A549 (cell line): ENCODE measurements around the gene SYT12. TPM values are rescaled to one million over a fixed set of nuclear protein-coding genes. Genes with fewer than 3 reads are reported as not detected.

ENCODE experiments used
- ATAC-seq, 2 experiments: fragments of 200-7000 bp in 1 of 2; fragments of >200 bp in 1 of 2; cut with Nextera tagmentation in 1 of 2; cut with Tn5 transposase in 1 of 2; 3 replicates each; pipeline versions ENCODE4 v1.8.0 to v1.9.1; 2018 to 2020; ENCODE audit warnings: mild to moderate bottlenecking in 1 of 2, moderate library complexity in 1 of 2
- CTCF ChIA-PET: fragments of 300-600 bp; sonication (Branson Sonifier 250); formaldehyde crosslinking; extraction: SDS; loops from one replicate; lab custom pipeline; 2021; ENCODE audit warnings: antibody characterized with exemption, inconsistent platforms; lab: Yijun Ruan, JAX
- POLR2A ChIA-PET: fragments of 350-600 bp; formaldehyde crosslinking; extraction: SDS; loops from one replicate; lab custom pipeline; 2021; ENCODE audit warnings: antibody characterized with exemption, inconsistent platforms; lab: Yijun Ruan, JAX
- DNase-seq, 2 experiments: peaks; one replicate each; pipeline versions ENCODE4 v3.0.0 to v3.0.0-alpha.2; 2011 to 2016; ENCODE audit warnings: low read depth in 1 of 2, low spot score in 1 of 2
- FAIRE-seq: peaks from 2 replicates; lab custom pipeline; 2011; peaks lifted over from hg19 to GRCh38; lab: Jason Lieb, UNC
- H3K27ac ChIP-seq, 2 experiments: fragments of >200 bp; sonication (Bioruptor Twin); formaldehyde crosslinking; 3 replicates each; pipeline ENCODE4 v1.5.1; 2016 to 2017
- H3K4me1 ChIP-seq: fragments of >200 bp; sonication (Bioruptor Twin); formaldehyde crosslinking; 3 replicates; pipeline ENCODE4 v1.6.1; 2016
- H3K4me2 ChIP-seq: fragments of >200 bp; sonication (Bioruptor Twin); formaldehyde crosslinking; 3 replicates; pipeline ENCODE4 v1.6.1; 2016
- H3K4me3 ChIP-seq: fragments of >200 bp; sonication (Bioruptor Twin); formaldehyde crosslinking; 3 replicates; pipeline ENCODE4 v1.5.1; 2016
- H3K9me3 ChIP-seq: fragments of >200 bp; sonication (Bioruptor Twin); formaldehyde crosslinking; 3 replicates; pipeline ENCODE4 v1.6.1; 2016
- ATOH8 ChIP-seq: fragments of 250-450 bp; sonication (Bioruptor Pico); IDR thresholded peaks from 2 replicates; pipeline ENCODE4 v1.5.0; 2020; ENCODE audit warnings: low read depth, mild to moderate bottlenecking, moderate library complexity
- BHLHE40 ChIP-seq: IDR thresholded peaks from 2 replicates; pipeline ENCODE4 v1.6.1; 2012; ENCODE audit warnings: low read depth, low read length, inconsistent platforms
- CBX2 ChIP-seq: fragments of 200-600 bp; sonication (generic); IDR thresholded peaks from 2 replicates; pipeline ENCODE4 v1.6.1; 2016; ENCODE audit warnings: low read depth, mild to moderate bottlenecking, borderline replicate concordance
- CEBPB ChIP-seq, 2 experiments: fragments of >200 bp in 1 of 2; sonication (Bioruptor Twin) in 1 of 2; formaldehyde crosslinking in 1 of 2; IDR thresholded peaks; 2 replicates each; pipeline ENCODE4 v1.6.1; 2012 to 2016
- CTCF ChIP-seq: fragments of >200 bp; sonication (Bioruptor Twin); formaldehyde crosslinking; IDR thresholded peaks from 3 replicates; pipeline ENCODE4 v1.5.1; 2016
- ELK1 ChIP-seq: fragments of 150-350 bp; IDR thresholded peaks from 2 replicates; pipeline ENCODE4 v1.6.1; 2014; ENCODE audit warnings: low read depth, mild to moderate bottlenecking, low read length
- EP300 ChIP-seq, 2 experiments: fragments of >200 bp; sonication (Bioruptor Twin); formaldehyde crosslinking; IDR thresholded peaks; 2 replicates in 1 of 2; 3 replicates in 1 of 2; pipeline ENCODE4 v1.6.1; 2016 to 2017
- FOSB ChIP-seq: fragments of 250-450 bp; sonication (Bioruptor Pico); IDR thresholded peaks from 2 replicates; pipeline ENCODE4 v1.5.0; 2020; ENCODE audit warnings: mild to moderate bottlenecking, moderate library complexity
- FOSL2 ChIP-seq, 2 experiments: fragments of 450-650 bp in 1 of 2; fragments of >200 bp in 1 of 2; sonication (Bioruptor Twin) in 1 of 2; formaldehyde crosslinking; IDR thresholded peaks; 2 replicates each; pipeline versions ENCODE4 v1.5.0 to v1.6.1; 2016 to 2020; ENCODE audit warnings: mild to moderate bottlenecking in 1 of 2, moderate library complexity in 1 of 2
- HDAC2 ChIP-seq: fragments of 200-600 bp; sonication (generic); IDR thresholded peaks from 2 replicates; pipeline ENCODE4 v1.6.1; 2016
- HEYL ChIP-seq: fragments of 250-450 bp; sonication (Bioruptor Pico); IDR thresholded peaks from 2 replicates; pipeline ENCODE4 v1.8.0; 2021; ENCODE audit warnings: mild to moderate bottlenecking, moderate library complexity
- HOXA7 ChIP-seq: fragments of 250-450 bp; sonication (Bioruptor Pico); IDR thresholded peaks from 2 replicates; pipeline ENCODE4 v1.5.0; 2020; ENCODE audit warnings: mild to moderate bottlenecking, moderate library complexity
- HOXB13 ChIP-seq: fragments of 250-450 bp; sonication (Bioruptor Pico); IDR thresholded peaks from 2 replicates; pipeline ENCODE4 v1.5.0; 2020; ENCODE audit warnings: low read depth, mild to moderate bottlenecking, moderate library complexity
- HOXB5 ChIP-seq: fragments of 250-450 bp; sonication (Bioruptor Pico); IDR thresholded peaks from 2 replicates; pipeline ENCODE4 v1.5.0; 2020; ENCODE audit warnings: mild to moderate bottlenecking, moderate library complexity
- JUN ChIP-seq, 2 experiments: fragments of >200 bp; sonication (Bioruptor Twin); formaldehyde crosslinking; IDR thresholded peaks; 2 replicates in 1 of 2; 3 replicates in 1 of 2; pipeline ENCODE4 v1.6.1; 2016 to 2017
- KDM1A ChIP-seq: fragments of 200-600 bp; sonication (generic); IDR thresholded peaks from 2 replicates; pipeline ENCODE4 v1.6.1; 2016; ENCODE audit warnings: low read depth, mild to moderate bottlenecking
- MAZ ChIP-seq: fragments of 150-350 bp; IDR thresholded peaks from 2 replicates; pipeline ENCODE4 v1.6.1; 2014; ENCODE audit warnings: antibody characterized with exemption, low read depth, low read length, borderline replicate concordance
- NPAS2 ChIP-seq: fragments of 250-450 bp; sonication (Bioruptor Pico); IDR thresholded peaks from 2 replicates; pipeline ENCODE4 v1.8.0; 2022; ENCODE audit warnings: mild to moderate bottlenecking, moderate library complexity, borderline replicate concordance
- NR3C1 ChIP-seq: fragments of >200 bp; sonication (Bioruptor Twin); formaldehyde crosslinking; IDR thresholded peaks from 3 replicates; pipeline ENCODE4 v1.6.1; 2017
- RNF2 ChIP-seq: fragments of 200-600 bp; sonication (generic); IDR thresholded peaks from 2 replicates; pipeline ENCODE4 v1.6.1; 2016; ENCODE audit warnings: low read depth, mild to moderate bottlenecking, antibody characterized with exemption, moderate library complexity, borderline replicate concordance
- USF2 ChIP-seq: fragments of 450-650 bp; IDR thresholded peaks from 2 replicates; pipeline ENCODE4 v1.6.1; 2014; ENCODE audit warnings: antibody characterized with exemption
- ZSCAN20 ChIP-seq: fragments of 250-450 bp; sonication (Bioruptor Pico); IDR thresholded peaks from 2 replicates; pipeline ENCODE4 v1.8.0; 2022; ENCODE audit warnings: mild to moderate bottlenecking, moderate library complexity
- WGBS: methylation state at CpG from one replicate; pipeline ENCODE4 v1.1.6; 2017; ENCODE audit errors: missing lambda C conversion rate; 5-methylcytosine and 5-hydroxymethylcytosine counted together
- polyA plus RNA-seq, 4 experiments: library from polyadenylated mRNA; depleted of rRNA in 3 of 4; stranded (reverse); fragments of >200 nt; fragmentation: RNase III in 1 of 4; extraction: RNeasy Plus Mini Kit Qiagen cat#74134 plus additional on column Dnase treatment in 1 of 4; gene quantifications; 2 replicates in 3 of 4; 3 replicates in 1 of 4; pipeline ENCODE4 v1.2.3, GENCODE V29; 2011 to 2017

SYT12 gene
- polyA plus RNA-seq, 2 of the 4 experiments (the other 2 are of a cell fraction) = 1.4 to 9.6 TPM

- TF ChIP-seq HOXA7 (CRISPR knock-in tag) (no peak), CTCF (no peak)
Observed at GRCh38 chr11:67098799-67099429, 76.0 kb downstream of the SYT12 start (continued).

- DNase-seq = no peak
- no peak for FAIRE-seq
- WGBS = 91% methylated on average over 6 of the region's 6 CpGs
- no peaks in the 10 kb centered on the region for H3K9me3 ChIP-seq
- ChIA-PET CTCF (interaction anchor here (1.3 kb wide), 1 partner anchor 19 kb away, joined by 3 read pairs; no protein-coding TSS in a partner anchor), POLR2A (no interaction called here)
- TF ChIP-seq FOSB (CRISPR knock-in tag) = no peak
- no peak for TF ChIP-seq ELK1
- TF ChIP-seq HOXB13 (CRISPR knock-in tag) = no peak
- TF ChIP-seq HOXB5 (CRISPR knock-in tag) = no peak
- TF ChIP-seq NR3C1 = no peak
- TF ChIP-seq NPAS2 = no peak
- TF ChIP-seq MAZ = no peak
- no peak for TF ChIP-seq USF2
- no peak for TF ChIP-seq EP300 (IDR thresholded peaks at IDR 0.05)
- no peak for TF ChIP-seq CBX2
- no peak for TF ChIP-seq ZSCAN20 (CRISPR knock-in tag)
- TF ChIP-seq ATOH8 (CRISPR knock-in tag) = no peak
- no peak for TF ChIP-seq HDAC2
- no peak for TF ChIP-seq BHLHE40
- TF ChIP-seq CEBPB (IDR thresholded peaks at IDR 0.05) = no peak
- no peak for TF ChIP-seq JUN (IDR thresholded peaks at IDR 0.05)
- no peak for TF ChIP-seq RNF2
- no peak for TF ChIP-seq KDM1A
- no peak for TF ChIP-seq HEYL (CRISPR knock-in tag)
- TF ChIP-seq FOSL2 (IDR thresholded peaks at IDR 0.05) = no peak
- TF ChIP-seq FOSL2 (CRISPR knock-in tag; IDR thresholded peaks at IDR 0.05) = no peak
- ATAC-seq = no peak; a peak in 1 of 6 replicates
- no peaks in the 10 kb centered on the region for H3K4me1 ChIP-seq
- H3K4me2 ChIP-seq = no peak overlapping the region
- no peak overlapping the region for H3K27ac ChIP-seq
- H3K4me3 ChIP-seq = no peak overlapping the region
Observed at GRCh38 chr11:67099831-67100324, 76.9 kb downstream of the SYT12 start.

Other genes starting within 250 kb of the SYT12 start
- 20.3 and 22.1 TPM in 2 replicates for gene RCE1, start 179.7 kb upstream of the SYT12 start, polyA plus RNA-seq (2011; rRNA removed)
- 21.3 to 23.3 TPM (median 22.5 TPM) in 3 replicates for gene RCE1, start 179.7 kb upstream of the SYT12 start, polyA plus RNA-seq (2017; fragmentation: RNase III; extraction: RNeasy Plus Mini Kit Qiagen cat#74134 plus additional on column Dnase treatment)
- 7.9 and 8.8 TPM in 2 replicates for gene LRFN4, start 166.1 kb upstream of the SYT12 start, polyA plus RNA-seq (2011; rRNA removed)
- gene LRFN4, start 166.1 kb upstream of the SYT12 start, polyA plus RNA-seq (2017; fragmentation: RNase III; extraction: RNeasy Plus Mini Kit Qiagen cat#74134 plus additional on column Dnase treatment) = 33.9 to 50.0 TPM (median 44.7 TPM) in 3 replicates
- 14.2 and 15.7 TPM in 2 replicates for gene PC, start 64.8 kb upstream of the SYT12 start, polyA plus RNA-seq (2011; rRNA removed)
- gene PC, start 64.8 kb upstream of the SYT12 start, polyA plus RNA-seq (2017; fragmentation: RNase III; extraction: RNeasy Plus Mini Kit Qiagen cat#74134 plus additional on column Dnase treatment) = 31.3 to 53.5 TPM (median 45.9 TPM) in 3 replicates
- 9.3 and 10.8 TPM in 2 replicates for gene C11orf86, start 47.8 kb upstream of the SYT12 start, polyA plus RNA-seq (2011; rRNA removed)
- 39.7 to 59.6 TPM (median 56.4 TPM) in 3 replicates for gene C11orf86, start 47.8 kb upstream of the SYT12 start, polyA plus RNA-seq (2017; fragmentation: RNase III; extraction: RNeasy Plus Mini Kit Qiagen cat#74134 plus additional on column Dnase treatment)
- 12.8 and 13.6 TPM in 2 replicates for gene RHOD, start 33.7 kb downstream of the SYT12 start, polyA plus RNA-seq (2011; rRNA removed)
- gene RHOD, start 33.7 kb downstream of the SYT12 start, polyA plus RNA-seq (2017; fragmentation: RNase III; extraction: RNeasy Plus Mini Kit Qiagen cat#74134 plus additional on column Dnase treatment) = 24.8 to 33.2 TPM (median 32.7 TPM) in 3 replicates
- 42.8 and 48.0 TPM in 2 replicates for gene KDM2A, start 96.1 kb downstream of the SYT12 start, polyA plus RNA-seq (2011; rRNA removed)
- 34.5 TPM in 3 replicates for gene KDM2A, start 96.1 kb downstream of the SYT12 start, polyA plus RNA-seq (2017; fragmentation: RNase III; extraction: RNeasy Plus Mini Kit Qiagen cat#74134 plus additional on column Dnase treatment)
- gene GRK2, start 243.3 kb downstream of the SYT12 start, polyA plus RNA-seq (2011; rRNA removed) = 20.1 and 20.5 TPM in 2 replicates
- gene GRK2, start 243.3 kb downstream of the SYT12 start, polyA plus RNA-seq (2017; fragmentation: RNase III; extraction: RNeasy Plus Mini Kit Qiagen cat#74134 plus additional on column Dnase treatment) = 27.0 to 29.7 TPM (median 29.5 TPM) in 3 replicates